AG09309 (cell line): ENCODE results near the gene MATN1.
"Not testable (repeated sequence)": the region's sequence is repeated elsewhere in the genome, so short reads cannot be mapped to it uniquely, and the experiment has no call there.

Experiments
- DNase-seq: peaks from one replicate; pipeline ENCODE4 v3.0.0-alpha.2; 2010; ENCODE audit warnings: low read depth
- H3K4me3 ChIP-seq: 2 replicates; pipeline ENCODE4 v1.5.1; 2011; ENCODE audit warnings: mild to moderate bottlenecking, low read depth, low read length, moderate library complexity; ENCODE audit not compliant: control insufficient read depth
- CTCF ChIP-seq: IDR thresholded peaks from 2 replicates; pipeline ENCODE4 v1.5.1; 2011; ENCODE audit warnings: mild to moderate bottlenecking, low read depth, low read length, inconsistent platforms; ENCODE audit not compliant: insufficient read depth, control insufficient read depth; ENCODE audit errors: missing control alignments

The MATN1 gene

DNA sequence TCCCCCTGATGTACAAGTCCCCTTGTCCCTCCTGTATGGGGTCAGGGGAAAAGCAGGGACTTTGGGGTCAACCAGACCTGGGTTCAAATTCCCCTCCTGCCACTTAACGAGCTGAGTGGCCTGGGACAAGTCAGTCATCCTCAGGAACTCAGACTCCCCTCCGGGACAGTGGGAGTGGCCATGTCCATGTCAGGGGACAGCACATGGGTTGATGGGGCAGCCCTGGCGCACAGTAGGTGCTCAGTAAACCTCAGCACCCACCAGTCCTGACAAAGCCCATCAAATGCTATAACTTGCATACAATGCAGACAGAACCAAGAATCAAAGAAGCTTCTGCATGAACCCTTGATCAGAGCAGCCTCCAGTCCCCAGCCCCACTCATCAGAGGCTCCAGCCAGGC lies 30.0 kb downstream of the MATN1 start:
- no peak for TF ChIP-seq CTCF
- no peak overlapping the region for H3K4me3 ChIP-seq
- no peak for DNase-seq

DNA sequence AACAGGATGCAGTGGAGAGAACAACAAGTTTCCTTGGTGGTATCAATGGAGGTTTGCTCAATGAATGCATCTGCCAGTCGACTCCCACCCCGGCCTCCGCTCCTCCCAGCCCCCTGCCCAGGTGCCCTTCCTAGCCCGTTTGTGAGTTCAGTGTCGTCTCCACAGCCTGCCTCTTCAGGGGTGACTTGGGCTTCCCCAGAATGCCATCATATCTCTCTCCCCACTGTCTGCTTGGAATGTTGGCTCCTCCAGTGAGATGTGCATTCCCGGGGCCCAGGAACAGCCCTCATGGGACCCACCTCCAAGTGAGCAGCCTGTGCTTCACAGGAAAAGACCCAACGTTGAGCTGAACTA lies 30.5 kb downstream of the MATN1 start:
- no peak overlapping the region for H3K4me3 ChIP-seq
- DNase-seq: no peak
- TF ChIP-seq CTCF: no peak

GRCh38 chr1:30692201-30692947 lies 31.0 kb downstream of the MATN1 start:
- H3K4me3 ChIP-seq: no peak overlapping the region
- TF ChIP-seq CTCF: no peak
- no peak for DNase-seq

- DNase-seq: no peak
- no peak for TF ChIP-seq CTCF
- no peak overlapping the region for H3K4me3 ChIP-seq
These were observed 31.9 kb downstream of the MATN1 start for GRCh38 chr1:30691480-30691879.

- no peak for TF ChIP-seq CTCF
- DNase-seq: no peak
- no peak overlapping the region for H3K4me3 ChIP-seq
These were observed 33.3 kb downstream of the MATN1 start for GRCh38 chr1:30689901-30690645.

DNA sequence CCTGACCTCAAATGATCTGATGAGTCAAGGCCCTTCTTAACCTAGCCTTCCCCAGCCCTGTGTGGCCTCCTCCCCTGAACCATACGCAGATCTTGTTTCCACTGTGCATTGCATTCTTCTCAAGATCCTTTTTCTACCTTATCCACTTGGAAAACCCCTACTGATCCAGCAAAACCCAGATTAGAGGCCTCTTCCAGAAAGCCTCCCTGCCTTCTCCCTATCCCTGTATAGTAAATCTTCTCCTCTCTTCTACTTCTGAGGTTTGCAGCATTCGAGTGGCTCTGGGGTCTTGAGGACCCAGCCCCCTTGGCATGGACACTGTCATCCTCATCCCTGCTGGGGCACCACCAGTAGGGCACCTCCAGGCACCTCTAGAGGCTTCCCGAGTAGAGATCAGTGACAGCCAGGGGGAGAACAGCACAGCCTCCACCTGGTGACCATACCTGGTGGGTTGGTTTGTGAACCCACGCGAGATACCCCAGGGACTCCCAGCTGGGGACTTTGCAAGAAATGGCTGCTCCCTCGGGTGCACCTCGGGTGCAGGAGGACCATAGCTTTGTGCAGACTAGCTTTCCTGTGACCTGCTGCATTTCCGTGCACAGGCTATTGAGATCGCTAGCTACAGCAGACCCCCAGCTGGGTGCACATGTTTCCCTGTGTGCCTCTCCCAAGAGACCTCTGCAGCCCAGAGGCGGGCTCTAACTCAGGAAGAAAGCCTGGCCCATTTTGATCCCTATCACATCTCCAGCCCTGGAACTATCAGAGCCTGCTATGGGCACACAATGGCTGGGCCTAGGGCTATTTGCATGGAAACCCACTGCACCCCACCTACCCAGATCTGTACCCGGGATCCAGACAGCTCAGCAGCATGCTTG lies 34.2 kb downstream of the MATN1 start:
- no peak for DNase-seq
- TF ChIP-seq CTCF: no peak
- H3K4me3 ChIP-seq: no peak overlapping the region

- H3K4me3 ChIP-seq, DNase-seq: not testable (repeated sequence)
These were observed 34.9 kb downstream of the MATN1 start for GRCh38 chr1:30688516-30688915.
